Uterus (tissue), 4 donors: Measurements from ENCODE around the gene GPR132. TPM values are rescaled to one million over a fixed set of nuclear protein-coding genes. Genes with fewer than 3 reads are reported as not detected.

Experiments
- DNase-seq, 2 donors: peaks; one replicate each; pipeline ENCODE4 v3.0.0-alpha.2; 2019 to 2020
- H3K27ac ChIP-seq, 2 donors: fragments of 200-600 bp; sonication (generic); 1 replicate in 1 of 2; 2 replicates in 1 of 2; pipeline ENCODE4 v1.5.1; 2016 to 2018
- H3K27me3 ChIP-seq, 2 donors: fragments of 200-600 bp; sonication (generic); one replicate each; pipeline ENCODE4 v1.5.1; 2018 to 2019; ENCODE audit warnings: control low read depth in 1 of 2
- H3K36me3 ChIP-seq, 2 donors: fragments of 200-600 bp; sonication (generic); one replicate each; pipeline ENCODE4 v1.5.1; 2019; ENCODE audit warnings: control low read depth in 1 of 2
- H3K4me1 ChIP-seq, 2 donors: fragments of 200-600 bp; sonication (generic); one replicate each; pipeline ENCODE4 v1.5.1; 2018 to 2019; ENCODE audit warnings: control low read depth in 1 of 2
- H3K4me3 ChIP-seq, 2 donors: fragments of 200-600 bp; sonication (generic); 1 replicate in 1 of 2; 2 replicates in 1 of 2; pipeline ENCODE4 v1.5.1; 2018 to 2019; ENCODE audit warnings: mild to moderate bottlenecking in 1 of 2
- H3K9me3 ChIP-seq, 2 donors: fragments of 200-600 bp; sonication (generic); one replicate each; pipeline ENCODE4 v1.5.1; 2019; ENCODE audit warnings: control low read depth in 1 of 2
- POLR2A ChIP-seq, 2 donors: fragments of 450-650 bp; IDR thresholded peaks; one replicate each; pipeline ENCODE4 v1.6.1; 2016; ENCODE audit warnings: antibody characterized with exemption in 2 of 2, mild to moderate bottlenecking in 1 of 2, moderate library complexity in 1 of 2
- intact Hi-C: fragments of 100-400 bp; cut with DNase I; formaldehyde crosslinking; loops from one replicate; pipeline ENCODE4 v1.15.1; 2023; ENCODE audit warnings: low total_unique reads
- total RNA-seq, 4 donors: library from RNA; depleted of rRNA in 3 of 4; stranded (reverse); fragments of >200 nt in 3 of 4; gene quantifications; one replicate each; pipeline versions ENCODE4 v1.1.0 to v1.2.4, GENCODE V29; 2014 to 2023
- TF ChIP-seq, protein P1 (sequence below), 4 experiments: fragments of 200-600 bp in 2 of 4; fragments of 450-650 bp in 2 of 4; sonication (generic) in 2 of 4; IDR thresholded peaks; one replicate each; pipeline ENCODE4 v1.5.1; 2016 to 2019; ENCODE audit warnings: antibody characterized with exemption in 4 of 4, mild to moderate bottlenecking in 2 of 4, moderate library complexity in 1 of 4
- donor health status: DM: yes; HTN: yes; CAD: no.

Gene GPR132
- total RNA-seq, 4 donors from 2014 or later: 1.7 to 3.7 TPM; not detected in 2

- no peak overlapping the region for H3K27ac ChIP-seq
- H3K27me3 ChIP-seq: peaks cover 3 to 32% of the 10 kb centered on the region in 2 donors
- no peak for DNase-seq
These were observed 8.7 kb upstream of the GPR132 start for GRCh38 chr14:105073720-105074600.

DNA sequence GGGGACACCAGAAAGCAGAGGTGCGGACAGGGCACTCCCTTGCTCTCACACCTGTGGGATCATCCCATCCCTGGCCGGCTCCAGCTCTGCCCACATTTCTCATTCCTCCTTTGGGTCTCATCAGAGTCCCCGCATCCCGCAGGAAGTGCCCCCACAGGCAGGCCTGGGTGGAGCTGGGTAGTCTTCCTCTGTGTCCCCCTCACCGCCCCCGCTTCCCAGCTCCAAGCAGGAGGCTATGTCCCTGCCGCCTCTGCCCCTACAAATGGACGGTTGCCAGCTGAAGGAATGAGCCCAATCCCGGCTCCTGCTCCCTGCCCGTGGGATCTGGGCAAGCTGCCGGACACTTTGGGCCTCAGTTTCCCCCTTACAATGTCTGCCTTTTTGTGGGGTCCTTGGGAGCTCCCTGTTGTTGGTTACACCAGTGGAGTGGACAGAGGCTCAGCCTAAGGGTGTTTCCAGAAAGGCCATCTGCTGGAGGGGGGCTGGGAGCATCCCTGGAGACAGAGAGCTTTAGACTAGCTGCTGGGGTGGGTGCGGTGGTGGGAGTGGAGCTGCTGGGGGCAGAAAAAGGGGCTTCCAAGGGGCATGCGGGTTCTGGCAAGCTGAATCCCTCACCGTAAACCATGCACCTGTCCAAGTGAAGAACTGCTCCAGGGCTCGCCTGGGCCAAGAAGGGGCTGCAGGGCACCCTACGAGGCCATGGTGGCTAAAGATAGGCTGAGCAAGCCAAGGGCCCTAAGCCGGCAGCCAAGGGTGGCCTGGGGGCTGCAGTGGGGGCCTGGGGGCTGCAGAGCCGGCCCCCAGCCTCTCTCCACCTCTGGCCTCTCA lies 7.9 kb upstream of the GPR132 start:
- intact Hi-C loops: no loop called here
- Histone ChIP-seq H3K9me3 (no peaks in the 10 kb centered on the region), H3K4me3 (no peak overlapping the region), H3K36me3 (no peaks in the 10 kb centered on the region), H3K27me3 (peaks cover 3 to 32% of the 10 kb centered on the region in 2 donors), H3K27ac (no peak overlapping the region), H3K4me1 (peaks cover 0 to 6% of the 10 kb centered on the region in 2 donors)
- no peak for TF ChIP-seq POLR2A (IDR thresholded peaks at IDR 0.05)
- TF ChIP-seq, protein P1, sequence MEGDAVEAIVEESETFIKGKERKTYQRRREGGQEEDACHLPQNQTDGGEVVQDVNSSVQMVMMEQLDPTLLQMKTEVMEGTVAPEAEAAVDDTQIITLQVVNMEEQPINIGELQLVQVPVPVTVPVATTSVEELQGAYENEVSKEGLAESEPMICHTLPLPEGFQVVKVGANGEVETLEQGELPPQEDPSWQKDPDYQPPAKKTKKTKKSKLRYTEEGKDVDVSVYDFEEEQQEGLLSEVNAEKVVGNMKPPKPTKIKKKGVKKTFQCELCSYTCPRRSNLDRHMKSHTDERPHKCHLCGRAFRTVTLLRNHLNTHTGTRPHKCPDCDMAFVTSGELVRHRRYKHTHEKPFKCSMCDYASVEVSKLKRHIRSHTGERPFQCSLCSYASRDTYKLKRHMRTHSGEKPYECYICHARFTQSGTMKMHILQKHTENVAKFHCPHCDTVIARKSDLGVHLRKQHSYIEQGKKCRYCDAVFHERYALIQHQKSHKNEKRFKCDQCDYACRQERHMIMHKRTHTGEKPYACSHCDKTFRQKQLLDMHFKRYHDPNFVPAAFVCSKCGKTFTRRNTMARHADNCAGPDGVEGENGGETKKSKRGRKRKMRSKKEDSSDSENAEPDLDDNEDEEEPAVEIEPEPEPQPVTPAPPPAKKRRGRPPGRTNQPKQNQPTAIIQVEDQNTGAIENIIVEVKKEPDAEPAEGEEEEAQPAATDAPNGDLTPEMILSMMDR (IDR thresholded peaks at IDR 0.05): no peak
- DNase-seq: no peak

More at GRCh38 chr14:105073720-105074600, 8.7 kb upstream of the GPR132 start:
- TF ChIP-seq, protein P1 (IDR thresholded peaks at IDR 0.05): no peak
- TF ChIP-seq POLR2A (IDR thresholded peaks at IDR 0.05): no peak
- H3K4me3 ChIP-seq: no peak overlapping the region
- no peaks in the 10 kb centered on the region for H3K36me3 ChIP-seq
- intact Hi-C loops: no loop called here
- no peaks in the 10 kb centered on the region for H3K9me3 ChIP-seq
- peaks cover 0 to 6% of the 10 kb centered on the region in 2 donors for H3K4me1 ChIP-seq

DNA sequence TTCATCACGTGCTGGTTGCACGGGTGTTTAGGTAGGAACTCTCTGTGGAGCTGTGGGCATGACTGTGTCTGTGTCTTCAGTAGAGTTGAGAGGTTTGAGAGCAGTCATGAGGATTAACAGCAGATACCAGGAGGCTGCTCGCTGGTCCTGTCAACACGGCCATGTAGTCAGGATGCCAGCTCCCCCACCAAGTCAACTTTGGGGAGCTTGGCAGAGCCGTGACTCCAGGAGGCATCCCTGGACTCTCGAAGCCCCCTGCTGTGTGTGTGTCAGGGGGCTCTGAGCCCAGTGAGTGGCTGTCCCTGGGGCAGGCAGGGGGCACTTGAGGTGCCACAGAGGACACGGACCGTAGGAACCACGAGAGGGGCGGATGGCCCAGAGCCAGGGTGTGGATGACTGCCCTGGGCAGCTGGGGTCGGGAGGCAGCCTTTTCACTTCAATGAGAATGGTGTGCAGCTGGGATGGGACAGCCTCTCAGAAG lies 7.2 kb upstream of the GPR132 start:
- no peak for DNase-seq
- Histone ChIP-seq H3K27me3 (peaks cover 3 to 32% of the 10 kb centered on the region in 2 donors), H3K9me3 (no peaks in the 10 kb centered on the region), H3K36me3 (no peaks in the 10 kb centered on the region), H3K4me1 (peaks cover 0 to 6% of the 10 kb centered on the region in 2 donors), H3K4me3 (no peak overlapping the region), H3K27ac (no peak overlapping the region)
- intact Hi-C loops: no loop called here
- TF ChIP-seq, protein P1 (IDR thresholded peaks at IDR 0.05): no peak
- TF ChIP-seq POLR2A (IDR thresholded peaks at IDR 0.05): no peak

DNA sequence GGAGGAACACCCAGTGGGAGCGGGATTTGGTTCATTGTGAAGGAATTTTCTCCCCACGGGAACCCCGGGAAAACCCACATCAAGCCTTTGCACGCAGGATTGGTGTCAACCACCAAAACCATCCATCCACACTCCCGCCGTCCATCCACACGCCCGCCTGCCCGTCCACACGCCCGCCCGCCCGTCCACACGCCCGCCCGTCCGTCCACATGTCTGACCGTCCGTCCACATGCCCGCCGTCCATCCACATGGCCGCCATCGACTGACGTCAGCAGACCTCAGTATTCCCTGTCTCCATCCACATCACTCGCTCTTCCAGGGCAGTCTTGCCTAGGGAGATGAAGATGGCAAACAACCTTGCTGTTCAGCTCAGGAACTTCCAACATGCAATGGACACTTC lies 6.7 kb upstream of the GPR132 start:
- H3K27me3 ChIP-seq: peaks cover 3 to 32% of the 10 kb centered on the region in 2 donors
- intact Hi-C loops: no loop called here
- no peaks in the 10 kb centered on the region for H3K36me3 ChIP-seq
- TF ChIP-seq, protein P1 (IDR thresholded peaks at IDR 0.05): no peak
- no peak for TF ChIP-seq POLR2A (IDR thresholded peaks at IDR 0.05)
- H3K4me3 ChIP-seq: no peak overlapping the region
- H3K9me3 ChIP-seq: no peaks in the 10 kb centered on the region
- no peak overlapping the region for H3K27ac ChIP-seq
- H3K4me1 ChIP-seq: peaks cover 0 to 6% of the 10 kb centered on the region in 2 donors
- DNase-seq: no peak
